Uterus (tissue), 4 donors: ENCODE results near the gene EPB41L4A. TPM values are rescaled to one million over a fixed set of nuclear protein-coding genes. Genes with fewer than 3 reads are reported as not detected.
A peak's percentile ranks its signal among the peaks of the same experiment; 100 is the strongest.
"Not testable (repeated sequence)": the region's sequence is repeated elsewhere in the genome, so short reads cannot be mapped to it uniquely, and the experiment has no call there.

ENCODE experiments used
- DNase-seq, 2 donors: peaks; one replicate each; pipeline ENCODE4 v3.0.0-alpha.2; 2019 to 2020
- H3K27ac ChIP-seq, 2 donors: fragments of 200-600 bp; sonication (generic); 1 replicate in 1 of 2; 2 replicates in 1 of 2; pipeline ENCODE4 v1.5.1; 2016 to 2018
- H3K27me3 ChIP-seq, 2 donors: fragments of 200-600 bp; sonication (generic); one replicate each; pipeline ENCODE4 v1.5.1; 2018 to 2019; ENCODE audit warnings: control low read depth in 1 of 2
- H3K36me3 ChIP-seq, 2 donors: fragments of 200-600 bp; sonication (generic); one replicate each; pipeline ENCODE4 v1.5.1; 2019; ENCODE audit warnings: control low read depth in 1 of 2
- H3K4me1 ChIP-seq, 2 donors: fragments of 200-600 bp; sonication (generic); one replicate each; pipeline ENCODE4 v1.5.1; 2018 to 2019; ENCODE audit warnings: control low read depth in 1 of 2
- H3K4me3 ChIP-seq, 2 donors: fragments of 200-600 bp; sonication (generic); 1 replicate in 1 of 2; 2 replicates in 1 of 2; pipeline ENCODE4 v1.5.1; 2018 to 2019; ENCODE audit warnings: mild to moderate bottlenecking in 1 of 2
- H3K9me3 ChIP-seq, 2 donors: fragments of 200-600 bp; sonication (generic); one replicate each; pipeline ENCODE4 v1.5.1; 2019; ENCODE audit warnings: control low read depth in 1 of 2
- POLR2A ChIP-seq, 2 donors: fragments of 450-650 bp; IDR thresholded peaks; one replicate each; pipeline ENCODE4 v1.6.1; 2016; ENCODE audit warnings: antibody characterized with exemption in 2 of 2, mild to moderate bottlenecking in 1 of 2, moderate library complexity in 1 of 2
- intact Hi-C: fragments of 100-400 bp; cut with DNase I; formaldehyde crosslinking; loops from one replicate; pipeline ENCODE4 v1.15.1; 2023; ENCODE audit warnings: low total_unique reads
- total RNA-seq, 4 donors: library from RNA; depleted of rRNA in 3 of 4; stranded (reverse); fragments of >200 nt in 3 of 4; gene quantifications; one replicate each; pipeline versions ENCODE4 v1.1.0 to v1.2.4, GENCODE V29; 2014 to 2023
- TF ChIP-seq, protein P1 (sequence below), 4 experiments: fragments of 200-600 bp in 2 of 4; fragments of 450-650 bp in 2 of 4; sonication (generic) in 2 of 4; IDR thresholded peaks; one replicate each; pipeline ENCODE4 v1.5.1; 2016 to 2019; ENCODE audit warnings: antibody characterized with exemption in 4 of 4, mild to moderate bottlenecking in 2 of 4, moderate library complexity in 1 of 4
- donor health status: DM: yes; HTN: yes; CAD: no.

Gene EPB41L4A
- total RNA-seq, 4 donors from 2014 or later, result 6.4 to 47.1 (median 15.1) TPM

DNA sequence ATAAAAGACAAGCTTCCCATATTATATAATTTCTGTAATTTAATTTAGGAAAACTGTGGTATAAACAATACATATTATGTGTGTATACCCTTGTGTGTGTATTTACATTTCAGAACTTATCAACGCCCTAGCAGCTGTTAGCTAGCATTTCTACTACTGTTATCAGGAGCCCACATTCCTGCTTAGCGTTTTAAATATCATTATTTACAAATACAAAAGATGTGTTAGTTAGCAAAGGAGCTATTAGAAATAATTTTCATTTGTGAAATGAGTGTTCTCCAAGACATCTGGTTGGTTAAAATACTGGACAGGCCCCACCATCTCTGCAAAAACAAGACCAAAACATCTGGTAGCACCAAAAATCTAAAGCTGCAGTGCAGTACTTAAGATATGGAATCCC lies 48.0 kb downstream of the EPB41L4A start:
- no peak overlapping the region for H3K27ac ChIP-seq
- H3K4me1 ChIP-seq, result no peaks in the 10 kb centered on the region
- H3K4me3 ChIP-seq, result no peak overlapping the region
- intact Hi-C loops, result no loop called here
- no peaks in the 10 kb centered on the region for H3K27me3 ChIP-seq
- DNase-seq, result no peak
- TF ChIP-seq POLR2A (IDR thresholded peaks at IDR 0.05), result no peak
- TF ChIP-seq, protein P1, sequence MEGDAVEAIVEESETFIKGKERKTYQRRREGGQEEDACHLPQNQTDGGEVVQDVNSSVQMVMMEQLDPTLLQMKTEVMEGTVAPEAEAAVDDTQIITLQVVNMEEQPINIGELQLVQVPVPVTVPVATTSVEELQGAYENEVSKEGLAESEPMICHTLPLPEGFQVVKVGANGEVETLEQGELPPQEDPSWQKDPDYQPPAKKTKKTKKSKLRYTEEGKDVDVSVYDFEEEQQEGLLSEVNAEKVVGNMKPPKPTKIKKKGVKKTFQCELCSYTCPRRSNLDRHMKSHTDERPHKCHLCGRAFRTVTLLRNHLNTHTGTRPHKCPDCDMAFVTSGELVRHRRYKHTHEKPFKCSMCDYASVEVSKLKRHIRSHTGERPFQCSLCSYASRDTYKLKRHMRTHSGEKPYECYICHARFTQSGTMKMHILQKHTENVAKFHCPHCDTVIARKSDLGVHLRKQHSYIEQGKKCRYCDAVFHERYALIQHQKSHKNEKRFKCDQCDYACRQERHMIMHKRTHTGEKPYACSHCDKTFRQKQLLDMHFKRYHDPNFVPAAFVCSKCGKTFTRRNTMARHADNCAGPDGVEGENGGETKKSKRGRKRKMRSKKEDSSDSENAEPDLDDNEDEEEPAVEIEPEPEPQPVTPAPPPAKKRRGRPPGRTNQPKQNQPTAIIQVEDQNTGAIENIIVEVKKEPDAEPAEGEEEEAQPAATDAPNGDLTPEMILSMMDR (IDR thresholded peaks at IDR 0.05), result no peak
- no peaks in the 10 kb centered on the region for H3K9me3 ChIP-seq
- H3K36me3 ChIP-seq, result no peaks in the 10 kb centered on the region

DNA sequence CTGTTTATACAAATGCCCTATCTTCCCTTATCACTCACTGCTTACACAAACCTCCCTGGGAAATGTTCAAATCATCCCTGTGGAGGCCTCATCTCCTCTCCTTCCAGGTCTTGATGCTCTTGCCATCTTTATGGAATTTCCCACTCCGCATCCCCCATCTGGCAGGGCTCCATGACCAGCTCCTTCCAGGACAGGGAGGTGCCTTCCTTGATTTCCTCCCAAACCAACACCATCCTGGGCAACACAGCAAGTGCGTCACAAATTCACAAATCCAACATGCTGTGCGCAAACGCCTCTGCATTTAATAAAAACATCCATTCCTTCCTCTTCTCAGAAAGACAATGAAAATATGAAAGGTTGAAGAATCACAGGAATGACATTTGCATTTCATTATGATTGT lies 51.7 kb downstream of the EPB41L4A start:
- Histone ChIP-seq H3K4me1 (no peaks in the 10 kb centered on the region), H3K27me3 (no peaks in the 10 kb centered on the region), H3K4me3 (no peak overlapping the region), H3K36me3 (no peaks in the 10 kb centered on the region), H3K27ac (peak overlapping the region in 1 of 2 donors; percentile 41), H3K9me3 (no peaks in the 10 kb centered on the region)
- intact Hi-C loops, result no loop called here
- TF ChIP-seq POLR2A (IDR thresholded peaks at IDR 0.05), result no peak
- TF ChIP-seq, protein P1 (IDR thresholded peaks at IDR 0.05), result no peak
- peak in 1 of 2 donors; percentile 50 for DNase-seq

DNA sequence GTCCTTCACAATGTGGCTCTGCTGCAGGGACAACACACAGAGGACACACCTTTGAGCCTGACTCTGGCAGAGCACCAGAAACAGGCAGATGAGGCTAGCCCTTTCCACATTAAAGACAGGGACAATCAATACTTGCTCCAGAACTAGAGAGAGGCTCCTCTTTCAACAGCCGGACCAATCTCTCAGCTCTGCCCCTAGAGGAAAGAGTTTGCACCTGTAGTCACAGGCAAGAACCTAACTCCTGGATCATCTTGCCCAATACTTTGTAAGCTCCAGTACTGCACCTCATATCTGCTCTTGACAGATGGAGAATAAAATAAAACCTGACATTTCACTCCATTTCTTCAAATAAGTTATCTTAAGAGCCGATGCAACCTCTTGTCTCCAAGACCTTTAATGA lies 52.1 kb downstream of the EPB41L4A start:
- intact Hi-C loops, result no loop called here
- H3K27me3 ChIP-seq, result no peaks in the 10 kb centered on the region
- no peak for TF ChIP-seq POLR2A (IDR thresholded peaks at IDR 0.05)
- TF ChIP-seq, protein P1 (IDR thresholded peaks at IDR 0.05), result no peak
- H3K27ac ChIP-seq, result peak overlapping the region in 1 of 2 donors; percentile 41
- no peaks in the 10 kb centered on the region for H3K9me3 ChIP-seq
- no peaks in the 10 kb centered on the region for H3K36me3 ChIP-seq
- H3K4me1 ChIP-seq, result no peaks in the 10 kb centered on the region
- DNase-seq, result no peak
- H3K4me3 ChIP-seq, result no peak overlapping the region

DNA sequence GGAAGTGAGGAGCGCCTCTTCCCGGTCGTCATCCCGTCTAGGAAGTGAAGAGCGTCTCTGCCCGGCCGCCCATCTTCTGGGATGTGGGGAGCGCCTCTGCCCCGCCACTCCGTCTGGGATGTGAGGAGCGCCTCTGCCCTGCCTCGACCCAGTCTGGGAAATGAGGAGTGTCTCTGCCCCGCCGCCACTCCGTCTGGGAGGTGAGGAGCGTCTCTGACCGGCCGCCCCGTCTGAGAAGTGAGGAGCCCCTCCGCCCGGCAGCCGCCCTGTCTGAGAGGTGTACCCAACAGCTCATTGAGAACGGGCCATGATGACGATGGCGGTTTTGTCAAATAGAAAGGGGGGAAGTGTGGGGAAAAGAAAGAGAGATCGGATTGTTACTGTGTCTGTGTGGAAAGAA lies 58.3 kb downstream of the EPB41L4A start:
- H3K27ac ChIP-seq, H3K4me3 ChIP-seq, H3K4me1 ChIP-seq, DNase-seq, H3K36me3 ChIP-seq, H3K9me3 ChIP-seq, H3K27me3 ChIP-seq, intact Hi-C loops: not testable (repeated sequence)

DNA sequence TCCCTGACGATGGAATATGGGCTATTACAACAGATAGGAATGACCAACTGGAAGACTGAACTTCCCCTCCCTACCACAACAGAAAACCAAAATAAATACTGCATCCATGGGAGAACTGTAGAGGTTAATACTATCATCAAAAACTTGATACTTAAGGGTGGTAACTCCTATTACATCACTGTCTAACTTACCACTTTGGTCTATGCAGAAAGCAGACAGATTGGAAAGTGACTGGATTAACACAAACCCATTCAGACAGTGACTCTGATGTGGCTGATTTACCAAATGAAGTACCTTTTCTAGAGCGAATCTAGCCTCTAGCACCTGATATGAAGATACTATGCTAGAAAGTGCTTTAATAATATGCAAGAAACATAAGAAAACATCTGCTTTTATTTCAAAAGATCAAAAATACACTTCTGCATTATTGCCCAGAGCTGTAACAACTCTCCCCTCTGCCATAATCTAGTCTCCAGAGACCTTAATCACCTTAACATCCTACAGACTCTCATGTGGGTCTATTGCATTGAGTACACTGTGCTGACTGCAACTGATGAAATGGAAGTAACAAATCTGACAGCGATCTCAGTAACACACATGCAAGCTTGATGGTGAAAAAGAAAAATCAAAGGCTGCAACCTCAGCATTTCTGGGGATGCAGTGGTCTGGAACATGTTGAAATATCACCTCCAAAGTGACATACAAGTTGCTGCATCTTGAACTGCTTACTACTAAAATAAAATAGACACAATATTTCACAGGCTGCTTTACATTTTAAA lies 62.7 kb downstream of the EPB41L4A start:
- DNase-seq, result no peak
- H3K9me3 ChIP-seq, result no peaks in the 10 kb centered on the region
- intact Hi-C loops, result no loop called here
- no peaks in the 10 kb centered on the region for H3K4me1 ChIP-seq
- no peaks in the 10 kb centered on the region for H3K36me3 ChIP-seq
- H3K27me3 ChIP-seq, result no peaks in the 10 kb centered on the region
- no peak overlapping the region for H3K27ac ChIP-seq
- TF ChIP-seq POLR2A (IDR thresholded peaks at IDR 0.05), result no peak
- TF ChIP-seq, protein P1 (IDR thresholded peaks at IDR 0.05), result no peak
- H3K4me3 ChIP-seq, result no peak overlapping the region
